Measurements from ENCODE around the gene SNCA.

SNCA gene

DNA sequence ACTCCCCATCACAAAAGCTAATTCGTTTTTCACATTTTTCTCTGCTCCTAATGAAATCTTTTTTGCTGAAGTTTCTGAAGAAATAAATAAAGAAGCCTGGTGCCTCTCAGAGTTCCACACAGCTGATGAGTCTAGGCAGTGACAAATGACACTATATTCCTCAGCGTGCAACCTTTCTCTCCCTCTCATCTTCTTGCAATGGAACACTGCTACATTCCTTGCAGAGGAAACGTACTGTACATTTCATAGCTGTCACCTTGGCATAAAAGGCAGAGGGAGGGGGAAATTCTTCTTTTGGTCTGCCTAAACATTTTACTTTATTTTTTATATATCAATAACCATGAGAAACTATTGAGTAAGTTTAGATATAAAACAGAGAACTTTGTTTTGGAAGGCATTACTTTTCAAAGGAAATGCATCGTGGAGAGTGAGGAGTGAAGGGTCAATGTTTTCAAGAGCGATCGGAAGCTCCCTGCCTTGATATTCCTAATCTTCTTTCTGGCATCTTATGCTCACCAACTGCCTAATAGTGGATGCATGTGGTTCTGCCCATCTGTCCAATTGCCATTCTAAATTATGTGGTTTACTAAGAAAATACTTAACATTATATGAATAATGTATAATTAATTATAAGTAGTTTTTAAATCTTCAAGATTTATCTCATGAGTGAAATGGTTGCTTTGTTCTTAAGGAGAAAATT lies 29.4 kb downstream of the SNCA start:
- DNase-seq, result no peak

DNA sequence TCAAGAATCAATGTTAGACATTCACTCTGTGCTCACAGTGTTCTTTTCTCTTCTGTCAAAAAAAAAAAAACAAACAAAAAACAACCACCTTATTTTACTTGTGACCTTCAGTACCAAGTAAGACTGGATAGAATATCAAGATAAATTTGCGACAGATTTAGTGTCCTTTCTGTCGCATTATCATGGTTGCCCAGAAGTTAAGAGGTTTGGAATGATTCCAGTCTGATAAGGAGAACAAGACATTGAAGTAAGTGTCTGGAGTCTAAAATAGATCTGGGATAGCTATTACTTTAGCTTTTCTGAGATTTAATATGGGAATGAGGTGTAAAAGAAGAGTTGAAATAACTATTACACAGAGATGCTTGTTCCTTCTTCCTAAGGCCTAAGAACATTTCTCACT lies 31.7 kb downstream of the SNCA start:
- no peak for DNase-seq

DNA sequence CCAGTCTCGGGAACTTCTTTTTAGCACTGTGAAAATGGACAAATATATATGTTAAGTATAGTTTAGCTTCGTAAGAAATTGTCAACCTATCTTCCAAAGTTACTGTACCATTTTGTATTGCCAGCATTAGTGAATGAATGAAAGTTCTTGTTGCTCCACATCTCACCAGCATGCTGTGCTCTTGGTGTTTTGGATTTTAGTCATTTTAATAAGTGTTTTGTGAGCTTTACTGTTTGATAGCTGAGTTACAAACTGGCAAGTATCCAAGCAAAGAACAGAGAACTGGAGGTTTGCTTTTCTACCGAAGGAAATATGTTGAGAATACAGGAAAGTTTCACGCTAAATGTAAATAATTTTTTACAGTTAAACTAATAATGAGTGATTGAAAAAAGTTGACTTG lies 33.0 kb downstream of the SNCA start:
- DNase-seq, result no peak

DNA sequence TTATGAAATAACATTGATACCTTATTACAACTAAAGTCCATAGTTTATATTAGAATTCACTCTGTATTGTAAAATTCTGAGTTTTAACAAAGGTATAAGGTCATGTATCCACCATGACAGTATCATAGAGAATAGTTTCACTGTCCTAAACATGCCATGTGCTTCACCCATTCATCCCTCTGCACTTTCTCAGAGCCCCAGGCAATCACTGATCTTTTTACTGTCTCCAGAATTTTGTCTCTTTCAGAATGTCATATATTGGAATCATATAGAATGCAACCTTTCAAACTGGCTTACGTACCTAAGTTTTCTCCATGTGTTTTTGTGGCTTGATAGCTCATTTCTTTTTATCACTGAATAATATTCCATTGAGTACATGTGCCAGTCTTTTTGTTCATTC lies 33.9 kb downstream of the SNCA start:
- no peak for DNase-seq

DNA sequence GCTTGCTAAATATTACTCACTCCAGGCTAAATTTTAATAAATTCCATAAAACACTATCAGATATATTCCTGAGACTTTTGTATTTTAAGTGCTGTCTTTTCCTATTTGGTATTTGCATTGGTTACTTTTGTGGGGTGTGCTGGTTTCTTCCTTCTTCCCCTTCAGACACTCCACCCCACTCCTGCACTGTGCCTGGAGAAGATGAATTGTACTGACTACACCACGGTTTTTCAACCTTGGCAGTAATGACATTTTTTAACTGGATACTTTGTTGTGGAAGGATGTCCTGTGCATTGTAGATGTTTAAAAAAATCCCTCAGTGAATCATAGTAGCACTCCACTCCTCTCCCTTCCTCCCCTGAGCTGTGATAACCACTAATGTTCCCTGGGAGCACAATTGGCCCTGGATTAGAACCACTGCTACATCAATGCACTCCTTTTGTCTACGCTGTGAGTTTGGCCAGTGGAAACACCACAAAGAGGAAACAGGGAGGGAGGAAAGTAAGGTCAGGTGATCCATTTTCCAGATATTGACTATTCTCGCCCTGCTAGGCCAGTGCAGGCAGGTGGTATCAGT lies 36.3 kb downstream of the SNCA start:
- no peak for DNase-seq

DNA sequence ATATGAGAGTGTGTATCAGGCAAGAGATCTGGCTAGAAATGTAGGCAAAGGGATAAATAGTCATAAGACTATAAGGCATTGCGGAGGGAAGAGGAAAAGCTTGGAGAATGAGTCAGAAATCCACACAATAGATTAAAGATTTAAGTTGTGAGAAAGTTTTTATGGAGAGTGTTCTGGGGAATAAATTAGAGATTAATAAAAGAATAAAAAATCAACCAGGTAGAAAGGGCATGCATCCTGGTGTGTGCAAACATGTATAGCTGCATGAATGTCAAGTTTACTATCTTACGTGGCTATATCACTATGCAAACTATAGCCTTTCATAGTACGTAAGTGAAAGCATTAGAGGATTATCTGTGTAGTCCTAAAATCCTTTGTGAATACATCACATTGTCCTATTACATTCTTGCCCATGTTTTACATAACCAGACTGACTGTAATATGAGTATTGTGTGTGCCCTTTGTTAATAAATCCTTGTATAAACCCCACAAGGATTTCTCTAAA lies 36.9 kb downstream of the SNCA start:
- DNase-seq, result no peak

DNA sequence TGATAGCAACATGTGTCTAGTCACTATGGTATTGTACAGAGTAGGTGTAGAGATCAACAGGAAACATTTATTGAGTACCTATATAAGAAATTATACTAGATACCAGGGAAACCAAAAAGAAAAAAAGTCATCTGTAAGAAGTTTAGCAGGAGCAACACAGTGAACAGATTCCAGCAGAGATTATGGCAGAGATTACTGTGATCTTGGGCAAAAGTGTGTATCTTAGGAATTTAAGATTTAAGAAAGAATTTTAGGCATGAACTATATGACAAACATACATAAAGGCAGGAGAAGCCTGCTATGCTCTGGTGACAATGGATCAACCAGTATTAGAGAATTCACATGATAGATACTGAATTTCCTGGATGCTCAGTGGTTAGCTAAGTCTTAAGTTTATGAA lies 37.9 kb downstream of the SNCA start:
- no peak for DNase-seq

DNA sequence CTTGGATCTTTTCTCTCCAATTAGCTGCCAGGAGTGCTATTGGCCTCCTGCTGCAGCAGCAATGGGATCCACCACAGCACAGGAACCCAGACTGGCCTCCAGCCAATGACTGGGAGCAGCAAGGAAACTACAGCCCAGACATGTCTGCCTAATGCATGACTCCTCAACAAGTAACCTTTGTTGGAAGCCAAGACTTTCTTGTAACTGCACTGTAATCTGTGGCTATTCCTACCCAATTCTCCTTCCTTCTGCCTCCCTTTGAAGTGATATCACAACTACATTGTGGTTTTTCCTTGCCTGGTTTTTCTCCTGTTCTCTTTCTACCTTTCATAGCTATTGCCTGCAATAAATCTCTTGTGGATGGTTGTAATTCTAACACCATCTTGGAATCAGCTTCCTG lies 39.8 kb downstream of the SNCA start:
- no peak for DNase-seq

DNA sequence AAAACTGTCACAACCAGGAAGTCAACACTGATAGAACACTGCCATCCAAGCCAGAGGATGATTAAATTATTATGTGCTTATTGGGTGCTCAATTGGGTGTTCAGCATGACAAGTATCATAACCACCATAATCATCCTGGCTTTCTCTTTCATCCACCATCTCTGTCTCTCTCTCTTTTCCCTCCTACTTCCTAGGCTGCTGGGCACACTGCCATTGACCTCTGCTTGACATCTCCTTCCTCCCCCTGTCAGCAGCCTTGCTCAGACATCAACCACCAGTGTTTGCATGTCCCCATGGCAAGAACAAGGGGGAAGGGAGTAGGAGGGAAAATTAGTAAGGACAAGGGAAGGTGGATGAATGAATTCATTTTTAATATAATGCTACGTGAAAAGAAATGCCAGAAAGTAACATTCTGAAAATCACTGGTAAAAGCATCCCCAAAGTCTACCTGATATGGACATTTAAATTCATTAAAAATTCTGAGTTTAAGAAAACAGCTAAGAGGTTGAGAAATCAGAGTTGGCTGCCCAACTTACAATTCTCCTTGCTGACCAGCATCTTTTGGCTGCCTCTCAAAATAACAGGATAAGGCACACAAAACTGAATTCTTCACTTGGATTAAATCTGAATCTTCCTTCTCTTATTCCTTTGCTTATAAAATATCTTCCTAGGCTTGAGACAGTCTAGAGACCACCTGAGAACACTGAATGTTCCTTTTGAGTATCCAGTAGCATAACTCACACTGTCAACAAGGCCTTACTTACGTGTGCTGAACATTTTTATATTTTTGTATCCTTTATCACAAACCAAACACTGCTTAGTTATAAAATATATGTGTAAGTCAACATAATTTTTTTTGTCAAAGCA lies 48.5 kb downstream of the SNCA start:
- DNase-seq, result no peak

DNA sequence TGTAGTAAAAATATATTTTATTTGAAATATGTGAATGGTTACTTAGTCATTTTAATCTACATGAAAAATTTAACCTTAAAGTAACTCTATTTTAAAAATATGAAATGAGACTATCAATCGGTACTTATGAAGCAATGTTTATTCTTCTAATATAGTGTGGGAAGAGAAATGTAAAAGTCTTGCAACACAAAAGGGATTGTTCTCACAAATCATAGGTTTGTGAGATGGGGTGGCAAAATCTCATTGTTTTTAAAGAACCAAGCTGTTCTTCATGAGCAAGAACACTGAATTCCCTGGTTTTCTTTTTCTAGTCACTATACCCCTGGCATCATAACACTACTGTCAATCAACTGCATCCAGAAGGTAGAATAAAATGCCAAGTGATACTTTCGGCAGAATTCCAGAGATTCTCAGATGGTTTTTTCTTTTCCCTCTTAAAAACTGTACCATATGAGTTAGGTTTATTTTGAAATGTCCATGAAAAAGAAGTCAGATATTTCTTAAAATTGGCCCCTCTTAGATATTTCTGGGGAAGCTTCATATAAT lies 52.2 kb downstream of the SNCA start:
- no peak for DNase-seq

DNA sequence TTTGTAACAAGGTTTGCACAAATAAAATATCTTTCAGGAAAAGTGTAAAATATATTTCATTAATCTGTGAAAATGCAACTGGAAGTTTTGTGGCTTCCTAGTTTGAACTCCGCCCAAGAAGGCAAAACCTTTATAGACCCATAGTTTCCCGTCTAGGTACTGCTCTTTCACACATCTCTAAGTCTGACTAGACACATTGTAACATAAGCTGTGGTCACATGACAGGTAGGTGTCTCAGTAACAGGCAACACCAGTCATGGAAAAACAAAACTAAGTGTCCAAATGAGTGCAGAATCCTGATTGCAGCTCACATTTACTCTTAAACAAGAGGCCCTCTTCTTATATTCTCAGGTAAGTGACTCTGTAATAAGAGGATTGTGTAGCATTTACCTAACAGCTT lies 55.6 kb downstream of the SNCA start:
- no peak for DNase-seq

DNA sequence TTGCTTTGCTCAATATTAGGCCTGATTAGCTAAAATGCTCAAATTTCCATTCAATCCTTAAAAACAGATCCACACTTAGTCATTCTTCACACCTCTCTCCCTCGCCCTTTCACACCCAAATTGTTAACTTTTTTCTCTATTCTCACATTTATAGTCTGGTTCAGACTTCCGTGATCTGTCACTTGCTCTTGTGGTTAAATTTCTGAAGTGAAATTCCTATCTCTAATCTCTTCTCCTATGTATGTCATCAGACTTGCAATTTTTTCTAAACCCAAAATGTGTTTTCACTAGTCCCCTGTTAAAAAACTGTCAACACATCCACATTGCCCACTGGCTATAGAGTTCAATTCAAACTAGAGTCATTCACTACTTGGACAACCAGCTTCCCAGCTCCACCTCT lies 63.2 kb downstream of the SNCA start:
- DNase-seq, result no peak

DNA sequence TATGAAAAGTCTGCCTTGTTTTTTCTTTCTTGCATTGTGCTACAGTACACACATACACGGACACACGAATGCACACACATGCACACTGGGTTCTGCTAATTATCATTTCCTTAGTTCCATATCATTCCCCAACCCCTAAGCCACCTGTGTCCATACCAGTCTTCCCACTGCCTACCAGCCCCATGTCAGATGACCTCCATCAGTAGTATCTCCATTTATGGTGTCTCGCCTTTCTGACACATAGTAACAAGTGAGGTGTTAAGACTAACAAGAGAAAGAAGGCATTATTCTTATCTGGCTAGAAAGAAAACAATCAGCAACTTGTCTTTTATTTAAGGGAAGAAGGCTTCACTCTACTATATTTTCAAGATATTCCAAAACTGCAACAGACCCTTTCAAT lies 67.1 kb downstream of the SNCA start:
- DNase-seq, result no peak

DNA sequence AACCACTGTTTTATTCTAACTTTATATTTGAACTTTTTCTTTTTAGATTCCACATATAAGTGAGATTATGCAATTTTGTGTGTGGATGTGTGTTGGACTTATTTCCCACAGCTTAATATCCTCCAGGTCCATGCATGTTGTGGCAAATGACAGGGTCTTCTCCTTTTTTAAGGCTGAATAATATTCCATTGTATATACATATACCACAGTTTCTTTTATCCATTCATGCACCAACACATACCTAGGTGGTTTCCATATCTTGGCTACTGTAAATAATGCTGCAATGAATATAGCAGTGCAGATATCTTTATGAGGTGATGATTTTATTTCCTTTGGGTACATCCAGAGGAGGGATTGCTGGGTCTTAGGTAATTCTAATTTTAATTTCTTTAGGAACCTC lies 69.0 kb downstream of the SNCA start:
- DNase-seq, result no peak

DNA sequence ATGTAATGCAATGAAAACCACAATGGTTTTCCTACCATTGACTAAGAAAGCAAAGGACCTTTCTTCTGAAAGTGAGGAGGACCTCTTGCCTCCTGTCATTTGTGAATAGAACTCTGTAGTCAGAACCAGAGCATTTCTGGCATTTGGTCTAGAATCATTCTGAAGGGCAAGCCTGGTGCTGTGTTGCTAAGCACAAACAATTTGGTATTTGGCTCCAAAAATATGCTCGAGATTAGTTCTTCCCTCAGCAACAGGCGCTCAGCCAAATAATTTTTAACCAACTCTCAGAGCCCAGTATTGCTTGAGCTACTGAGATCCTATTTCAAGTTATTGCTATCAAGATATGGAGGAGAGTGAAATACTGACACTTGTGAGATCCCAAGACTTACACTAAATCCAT lies 71.0 kb downstream of the SNCA start:
- no peak for DNase-seq

DNA sequence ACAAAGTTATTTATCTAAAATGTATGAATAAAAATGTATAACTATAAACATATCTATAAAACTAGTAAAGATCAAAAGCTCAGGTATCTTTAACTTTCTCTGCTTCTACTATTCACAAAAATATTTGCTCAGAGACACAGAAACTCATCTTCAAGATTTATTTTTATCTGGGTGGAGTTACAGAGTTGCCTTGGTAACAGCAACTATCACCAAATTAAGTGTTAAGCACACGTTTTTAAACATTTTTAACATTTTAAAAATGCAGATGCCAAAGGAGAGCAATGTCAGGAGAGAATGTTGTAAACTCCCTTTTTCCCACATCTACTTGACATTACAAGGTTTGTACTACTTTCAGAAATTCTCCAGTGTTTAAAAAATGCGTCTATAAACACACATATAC lies 71.4 kb downstream of the SNCA start:
- no peak for DNase-seq

DNA sequence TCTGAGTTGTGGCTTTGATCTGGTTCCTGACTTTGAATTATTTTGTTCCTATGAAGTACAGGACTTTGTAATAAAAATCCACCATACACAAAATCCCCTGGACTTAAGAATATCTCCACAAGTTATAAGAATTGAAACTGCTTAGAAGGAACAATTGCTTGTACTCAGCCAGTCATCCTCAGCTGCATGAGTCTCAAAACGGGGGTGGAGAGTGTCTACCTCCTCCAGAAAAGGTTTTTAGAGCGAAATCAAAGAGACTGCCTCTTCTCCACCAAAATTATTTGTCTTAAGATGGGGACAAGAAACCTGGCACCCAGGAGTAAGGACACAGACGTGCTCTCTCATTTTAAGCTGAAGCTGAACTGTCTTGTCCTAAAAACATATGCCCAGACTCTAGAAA lies 74.7 kb downstream of the SNCA start:
- no peak for DNase-seq

DNA sequence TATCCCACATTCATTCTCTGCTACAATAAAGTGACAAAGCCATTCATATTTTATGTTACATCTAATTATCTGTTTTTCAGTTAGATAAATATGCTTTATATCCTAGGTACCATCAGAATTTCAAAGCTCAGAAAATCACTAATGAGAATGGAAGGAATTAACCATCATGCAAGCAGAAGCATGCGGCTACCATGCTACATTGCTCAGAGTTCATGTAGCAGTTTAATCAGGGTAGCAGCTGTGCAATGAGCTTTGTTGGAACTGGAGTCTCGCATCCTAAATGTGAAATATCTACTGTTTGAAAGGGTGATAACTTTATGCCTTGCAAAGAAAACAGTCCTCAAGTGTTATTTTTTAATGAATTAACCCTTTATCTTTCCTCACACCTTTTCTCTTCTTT lies 77.5 kb downstream of the SNCA start:
- no peak for DNase-seq

DNA sequence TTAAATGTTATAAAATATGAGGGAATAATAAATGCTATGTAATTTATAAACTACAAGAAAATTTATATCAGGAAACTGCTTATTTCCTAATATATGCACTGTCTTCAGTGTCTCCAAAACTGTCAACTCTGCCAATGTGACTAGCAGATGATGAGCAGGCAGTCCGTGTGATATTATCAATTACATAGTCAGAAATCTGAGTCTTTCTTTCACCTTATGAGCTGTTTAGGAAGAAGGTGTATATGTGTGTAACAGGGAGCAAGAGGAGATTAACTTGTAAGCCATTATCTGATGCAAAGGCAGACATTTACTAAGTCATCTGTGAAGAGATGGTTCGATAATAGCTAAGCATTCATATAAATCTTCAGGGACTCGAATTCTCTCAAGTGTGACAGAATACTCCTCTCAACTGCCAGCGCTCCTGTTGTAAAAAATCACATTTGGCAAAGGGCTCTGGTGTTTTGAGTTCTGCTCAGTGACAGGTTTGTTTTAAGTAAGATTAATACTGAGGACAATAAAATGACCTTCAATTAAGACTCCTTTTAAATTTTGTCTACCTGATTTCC lies 79.7 kb downstream of the SNCA start:
- DNase-seq, result no peak

DNA sequence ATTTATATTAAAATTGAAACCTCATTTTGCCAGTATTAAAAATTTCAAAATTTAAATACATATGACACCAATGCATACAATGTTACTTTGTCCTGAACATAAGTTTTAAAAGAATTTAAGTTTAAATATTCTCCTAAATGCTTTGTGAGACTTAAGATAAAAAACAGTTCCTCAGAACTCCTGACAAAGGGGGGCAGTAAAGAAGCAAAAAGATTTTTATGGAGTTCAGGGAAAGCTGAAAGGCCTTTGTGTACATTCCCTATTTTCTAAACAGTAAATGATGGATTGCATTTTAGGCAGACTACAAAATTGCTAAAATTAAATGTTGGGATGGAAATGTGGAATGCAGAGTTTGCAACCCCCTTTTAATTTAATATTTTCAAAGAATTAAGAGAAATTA lies 81.7 kb downstream of the SNCA start:
- DNase-seq, result no peak

DNA sequence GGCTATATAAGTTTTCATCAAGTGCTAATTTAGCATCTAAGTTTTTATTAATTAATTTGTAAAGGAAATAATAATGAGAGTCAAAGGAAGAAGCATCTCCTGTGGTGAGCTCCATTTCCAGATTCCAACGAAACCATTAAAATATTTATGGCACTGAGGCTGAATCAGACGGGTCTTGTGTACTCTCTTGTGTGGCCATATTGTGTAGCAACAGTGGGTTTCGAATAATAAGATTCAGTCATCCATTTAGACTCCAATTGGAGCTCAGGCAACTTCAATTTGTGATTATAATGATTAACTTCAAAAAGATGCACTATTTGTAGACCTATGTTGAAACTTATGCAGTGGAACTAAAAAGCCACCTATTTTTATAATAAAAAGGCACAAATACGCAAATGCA lies 82.4 kb downstream of the SNCA start:
- DNase-seq, result no peak

DNA sequence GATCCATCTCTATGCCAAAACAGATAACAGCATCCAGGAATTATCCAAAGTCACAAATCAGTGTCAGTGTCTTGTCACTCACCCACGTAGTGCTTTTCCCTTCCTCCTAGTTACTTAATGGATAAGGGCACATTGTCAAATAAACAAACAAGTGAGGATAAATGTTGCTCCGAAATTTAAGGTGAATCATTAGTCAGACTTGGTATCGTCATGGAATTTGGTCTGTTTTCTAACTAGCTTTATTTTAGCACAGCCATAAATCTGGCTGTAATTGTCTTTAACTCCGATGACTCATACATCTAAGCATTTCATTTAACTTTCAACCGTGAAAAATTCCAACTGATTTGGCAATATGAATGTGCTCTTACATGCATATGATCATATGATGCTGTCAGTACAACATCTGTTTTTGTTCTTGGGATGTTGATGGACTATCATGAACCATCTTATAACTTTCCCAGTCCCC lies 83.3 kb downstream of the SNCA start:
- DNase-seq, result no peak

DNA sequence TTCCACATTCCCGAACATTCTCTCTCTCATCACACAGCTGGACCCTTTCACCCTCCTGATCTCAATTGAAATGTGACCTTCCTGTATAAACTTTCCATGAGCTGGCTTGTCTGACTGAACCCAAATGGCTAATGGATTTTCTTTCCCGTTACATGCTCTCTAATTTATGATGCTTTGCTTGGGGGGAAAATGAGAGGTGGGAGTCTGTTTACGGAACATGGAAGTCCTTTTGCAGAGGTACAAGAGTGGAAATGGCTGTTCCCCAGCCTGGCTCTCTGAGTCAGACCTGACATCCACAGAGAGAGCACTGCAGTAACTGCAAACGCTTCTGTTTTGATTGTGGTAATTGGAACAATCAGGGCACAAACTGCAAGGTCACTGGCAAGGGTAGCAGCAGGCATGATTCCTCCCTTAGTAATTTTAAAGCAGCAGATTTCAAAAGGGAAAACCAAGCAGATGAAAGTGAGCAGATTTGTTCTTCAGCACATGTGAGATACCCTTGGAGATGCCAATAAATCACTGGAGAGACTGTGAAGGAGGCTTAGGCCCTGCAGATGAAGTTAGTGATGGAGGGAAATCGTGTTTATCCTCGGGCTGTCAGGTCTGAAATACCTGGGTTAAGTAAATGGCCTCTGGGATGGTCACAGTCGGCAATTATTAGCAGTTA lies 83.9 kb downstream of the SNCA start:
- no peak for DNase-seq

Data from NCI-H524 treated with DMSO at 0.1 percent for 48 hours (cell line).